NCI-H526 (cell line): ENCODE measurements around the gene USP32.
"Not testable (repeated sequence)": the region's sequence is repeated elsewhere in the genome, so short reads cannot be mapped to it uniquely, and the experiment has no call there.

ENCODE experiments used
- DNase-seq, 2 experiments: peaks; one replicate each; lab custom pipeline; 2025; lab: John Stamatoyannopoulos, UW

Gene USP32

GRCh38 chr17:60372790-60373483 is 19.0 kb downstream of the USP32 start:
- no peak for DNase-seq

GRCh38 chr17:60371818-60372510 is 20.0 kb downstream of the USP32 start:
- no peak for DNase-seq

GRCh38 chr17:60371416-60371815 is 20.5 kb downstream of the USP32 start:
- no peak for DNase-seq

- no peak for DNase-seq
Observed at GRCh38 chr17:60369727-60370126, 22.2 kb downstream of the USP32 start.

GRCh38 chr17:60363700-60364405 is 28.1 kb downstream of the USP32 start:
- no peak for DNase-seq

- no peak for DNase-seq
Observed at GRCh38 chr17:60362329-60362728, 29.6 kb downstream of the USP32 start.

GRCh38 chr17:60361889-60362288 is 30.0 kb downstream of the USP32 start:
- DNase-seq = no peak

GRCh38 chr17:60359415-60359814 is 32.5 kb downstream of the USP32 start:
- no peak for DNase-seq

- no peak for DNase-seq
Observed at GRCh38 chr17:60358606-60359225, 33.2 kb downstream of the USP32 start.

GRCh38 chr17:60356940-60357339 is 35.0 kb downstream of the USP32 start:
- DNase-seq = no peak

- no peak for DNase-seq
Observed at GRCh38 chr17:60355663-60356594, 36.0 kb downstream of the USP32 start.

GRCh38 chr17:60354223-60354622 is 37.7 kb downstream of the USP32 start:
- DNase-seq = no peak

GRCh38 chr17:60353773-60354172 is 38.2 kb downstream of the USP32 start:
- DNase-seq = no peak

GRCh38 chr17:60352569-60352968 is 39.4 kb downstream of the USP32 start:
- DNase-seq = no peak

- no peak for DNase-seq
Observed at GRCh38 chr17:60352071-60352470, 39.9 kb downstream of the USP32 start.

- DNase-seq = no peak
Observed at GRCh38 chr17:60351012-60351695, 40.8 kb downstream of the USP32 start.

- no peak for DNase-seq
Observed at GRCh38 chr17:60348616-60349015, 43.3 kb downstream of the USP32 start.

GRCh38 chr17:60345233-60345632 is 46.7 kb downstream of the USP32 start:
- no peak for DNase-seq

- not testable (repeated sequence) for DNase-seq
Observed at GRCh38 chr17:60342492-60342891, 49.4 kb downstream of the USP32 start.

- no peak for DNase-seq
Observed at GRCh38 chr17:60335289-60335688, 56.6 kb downstream of the USP32 start.

GRCh38 chr17:60333628-60334031 is 58.3 kb downstream of the USP32 start:
- no peak for DNase-seq
